Panc1 (cell line): ENCODE data around the gene UBE2J2. TPM values are rescaled to one million over a fixed set of nuclear protein-coding genes. Genes with fewer than 3 reads are reported as not detected.

ENCODE experiments used
- ATAC-seq: fragments of 200-7000 bp; cut with Tn5 transposase; 2 replicates; pipeline ENCODE4 v1.9.1; 2020; ENCODE audit warnings: mild to moderate bottlenecking, moderate library complexity
- BruUV-seq: library from RNA; stranded (reverse); fragments of 400-500 nt; replicated peaks from 2 replicates; lab custom pipeline; 2021; lab: Mats Ljungman, UMichigan
- CTCF ChIA-PET: fragments of 300-600 bp; sonication (Branson Sonifier 250); formaldehyde crosslinking; loops from one replicate; lab custom pipeline; 2022; ENCODE audit warnings: antibody characterized with exemption; lab: Charles Lee
- POLR2A ChIA-PET: fragments of 300-600 bp; sonication (Branson Sonifier 250); formaldehyde crosslinking; loops from one replicate; lab custom pipeline; 2022; ENCODE audit warnings: antibody characterized with exemption; lab: Charles Lee
- DNase-seq: peaks from one replicate; pipeline ENCODE4 v3.0.0-alpha.2; 2010; ENCODE audit warnings: low read depth, low spot score
- H3K27ac ChIP-seq: 2 replicates; pipeline ENCODE4 v1.5.1; 2011; ENCODE audit warnings: mild to moderate bottlenecking, low read length, inconsistent platforms
- H3K27me3 ChIP-seq: fragments of 200-500 bp; sonication (Bioruptor generic); 2 replicates; pipeline ENCODE4 v1.6.0; 2014; ENCODE audit warnings: low read length, inconsistent platforms; ENCODE audit not compliant: control insufficient read depth, insufficient read depth
- H3K36me3 ChIP-seq: fragments of 200-500 bp; sonication (Bioruptor generic); 2 replicates; pipeline ENCODE4 v1.5.1; 2014; ENCODE audit warnings: inconsistent platforms, mild to moderate bottlenecking, low read length, moderate library complexity; ENCODE audit not compliant: control insufficient read depth, insufficient read depth
- H3K4me1 ChIP-seq: 2 replicates; pipeline ENCODE4 v1.5.1; 2011; ENCODE audit warnings: inconsistent platforms, mild to moderate bottlenecking, low read length, moderate library complexity; ENCODE audit not compliant: control insufficient read depth, insufficient read depth
- H3K4me3 ChIP-seq, 2 experiments: 2 replicates each; pipeline ENCODE4 v1.5.1; 2011 to 2012; ENCODE audit warnings: low read depth in 2 of 2, low read length in 2 of 2, mild to moderate bottlenecking in 2 of 2, inconsistent platforms in 1 of 2, moderate library complexity in 1 of 2
- H3K9me3 ChIP-seq: fragments of 200-500 bp; sonication (Bioruptor generic); 2 replicates; pipeline ENCODE4 v1.5.1; 2014; ENCODE audit warnings: low read depth, mild to moderate bottlenecking, inconsistent platforms, low read length, moderate library complexity; ENCODE audit not compliant: control insufficient read depth, insufficient read depth
- CTCF ChIP-seq: fragments of 450-650 bp; IDR thresholded peaks from 2 replicates; pipeline ENCODE4 v1.5.1; 2017; ENCODE audit warnings: mild to moderate bottlenecking
- POLR2AphosphoS5 ChIP-seq: IDR thresholded peaks from 2 replicates; pipeline ENCODE4 v1.6.1; 2012; ENCODE audit warnings: mild to moderate bottlenecking, low read depth, low read length, moderate library complexity
- REST ChIP-seq, 2 experiments: IDR thresholded peaks; 2 replicates each; pipeline ENCODE4 v1.6.1; 2011 to 2012; ENCODE audit warnings: low read depth in 2 of 2, control low read depth in 1 of 2, low read length in 1 of 2, mild to moderate bottlenecking in 1 of 2, moderate library complexity in 1 of 2; ENCODE audit not compliant: insufficient read depth in 1 of 2
- SIN3A ChIP-seq: IDR thresholded peaks from 2 replicates; pipeline ENCODE4 v1.6.1; 2012; ENCODE audit warnings: low read depth, mild to moderate bottlenecking, low read length, moderate library complexity, borderline replicate concordance; ENCODE audit not compliant: insufficient read depth
- TCF7L2 ChIP-seq: IDR thresholded peaks from 2 replicates; pipeline ENCODE4 v1.6.1; 2011; ENCODE audit warnings: mild to moderate bottlenecking, low read depth, low read length, inconsistent platforms
- in situ Hi-C: cut with HindIII; loops from 2 replicates; pipeline ENCODE4 v1.10.0; 2016; ENCODE audit warnings: low sequenced_read_pairs, low pct_unique_long_range_greater_than_20kb
- intact Hi-C: fragments of 100-400 bp; cut with micrococcal nuclease; formaldehyde crosslinking; loops from one replicate; pipeline ENCODE4 v1.10.0; 2022; ENCODE audit not compliant: unreplicated experiment
- total RNA-seq: library from RNA; stranded (reverse); gene quantifications from one replicate; pipeline ENCODE4 v1.2.1, GENCODE V29; 2021; ENCODE audit not compliant: unreplicated experiment

Gene UBE2J2
- total RNA-seq, 1 experiment from 2014 or later = 101 TPM

GRCh38 chr1:1262758-1263157 lies 10.9 kb downstream of the UBE2J2 start:
- no peak overlapping the region for H3K4me3 ChIP-seq
- in situ Hi-C loops (no loop called here), intact Hi-C loops (no loop called here)
- no peak for ATAC-seq
- H3K36me3 ChIP-seq = no peaks in the 10 kb centered on the region; the same call in 1 of the 2 replicates
- DNase-seq = no peak
- H3K27me3 ChIP-seq = no peaks in the 10 kb centered on the region
- no peaks in the 10 kb centered on the region for H3K9me3 ChIP-seq
- H3K4me1 ChIP-seq = 0 out of 2 replicates have a peak, but pooled peaks cover 3% of the 10 kb centered on the region
- TF ChIP-seq POLR2AphosphoS5 (no peak), CTCF (no peak), SIN3A (no peak), REST (IDR thresholded peaks at IDR 0.05; ENCODE audit: insufficient read depth in 1 of 2, low read depth in 2 of 2, low read length in 1 of 2) (no peak), TCF7L2 (no peak)
- POLR2A ChIA-PET = no interaction called here
- BruUV-seq = no TSS peak
- CTCF ChIA-PET = no interaction called here
- H3K27ac ChIP-seq = no peak overlapping the region

GRCh38 chr1:1262071-1262470 lies 11.6 kb downstream of the UBE2J2 start:
- H3K27me3 ChIP-seq = no peaks in the 10 kb centered on the region
- POLR2A ChIA-PET = no interaction called here
- in situ Hi-C loops = no loop called here

More at GRCh38 chr1:1262071-1262470, 11.6 kb downstream of the UBE2J2 start:
- Histone ChIP-seq H3K4me3 (no peak overlapping the region), H3K9me3 (no peaks in the 10 kb centered on the region), H3K36me3 (no peaks in the 10 kb centered on the region; the same call in 1 of the 2 replicates), H3K4me1 (0 out of 2 replicates have a peak, but pooled peaks cover 3% of the 10 kb centered on the region), H3K27ac (no peak overlapping the region)
- CTCF ChIA-PET = no interaction called here
- BruUV-seq = no TSS peak
- DNase-seq (no peak), ATAC-seq (no peak)
- intact Hi-C loops = no loop called here
- TF ChIP-seq POLR2AphosphoS5 (no peak), CTCF (no peak), SIN3A (no peak), TCF7L2 (no peak), REST (IDR thresholded peaks at IDR 0.05; ENCODE audit: insufficient read depth in 1 of 2, low read depth in 2 of 2, low read length in 1 of 2) (no peak)
